Thymus (tissue), 11 donors: ENCODE measurements around the gene CCDC93. TPM values are rescaled to one million over a fixed set of nuclear protein-coding genes. Genes with fewer than 3 reads are reported as not detected.
"Not testable (repeated sequence)": the region's sequence is repeated elsewhere in the genome, so short reads cannot be mapped to it uniquely, and the experiment has no call there.

Experiments used
- DNase-seq, 9 donors: peaks; one replicate each; pipeline ENCODE4 v3.0.0-alpha.2; 2013; ENCODE audit warnings: low spot score in 9 of 9, low read depth in 6 of 9, missing footprints in 1 of 9
- H3K27ac ChIP-seq, 2 donors: one replicate each; pipeline ENCODE4 v1.5.1; 2013; ENCODE audit warnings: control low read depth in 1 of 2, low read depth in 1 of 2, low read length in 1 of 2, mild to moderate bottlenecking in 1 of 2, moderate library complexity in 1 of 2
- H3K27me3 ChIP-seq, 2 donors: one replicate each; pipeline ENCODE4 v1.5.1; 2013; ENCODE audit warnings: low read length in 1 of 2; ENCODE audit not compliant: control insufficient read depth in 2 of 2, insufficient read depth in 1 of 2
- H3K36me3 ChIP-seq, 2 donors: one replicate each; pipeline ENCODE4 v1.5.1; 2013; ENCODE audit warnings: low read length in 1 of 2, mild to moderate bottlenecking in 1 of 2, moderate library complexity in 1 of 2; ENCODE audit not compliant: control insufficient read depth in 2 of 2, insufficient read depth in 2 of 2
- H3K4me1 ChIP-seq, 2 donors: one replicate each; pipeline ENCODE4 v1.5.1; 2013; ENCODE audit warnings: low read length in 2 of 2; ENCODE audit not compliant: control insufficient read depth in 2 of 2, insufficient read depth in 2 of 2
- H3K4me3 ChIP-seq, 2 donors: one replicate each; pipeline ENCODE4 v1.5.1; 2013; ENCODE audit warnings: low read length in 2 of 2, control low read depth in 1 of 2, mild to moderate bottlenecking in 1 of 2
- H3K9me3 ChIP-seq, 2 donors: one replicate each; pipeline ENCODE4 v1.5.1; 2013; ENCODE audit warnings: low read length in 1 of 2, mild to moderate bottlenecking in 1 of 2; ENCODE audit not compliant: control insufficient read depth in 2 of 2, insufficient read depth in 1 of 2
- WGBS: extraction: QIAGEN DNeasy Blood & Tissue Kit; methylation state at CpG from one replicate; pipeline ENCODE4 v1.1.7; 2013; 5-methylcytosine and 5-hydroxymethylcytosine counted together
- polyA plus RNA-seq: library from polyadenylated mRNA; stranded (reverse); fragments of 200-250 nt; gene quantifications from one replicate; pipeline ENCODE4 v1.2.3, GENCODE V29; 2013
- total RNA-seq: library from RNA; stranded (reverse); fragments of 120-200 nt; gene quantifications from one replicate; pipeline ENCODE4 v1.2.4, GENCODE V29; 2013
- donor health status: healthy.

The CCDC93 gene
- total and polyA plus RNA-seq, 2 donors: 10.7 to 13.5 TPM

- DNase-seq: no peak
- no peak overlapping the region for H3K27ac ChIP-seq
- 99% methylated on average over 7 of the region's 7 CpGs for WGBS
- H3K4me1 ChIP-seq: no peaks in the 10 kb centered on the region
- peaks cover 58 to 60% of the 10 kb centered on the region in 2 donors for H3K36me3 ChIP-seq
- no peaks in the 10 kb centered on the region for H3K27me3 ChIP-seq
- no peaks in the 10 kb centered on the region for H3K9me3 ChIP-seq
- H3K4me3 ChIP-seq: no peak overlapping the region
Observed at GRCh38 chr2:117931978-117932377, 81.9 kb downstream of the CCDC93 start.

DNA sequence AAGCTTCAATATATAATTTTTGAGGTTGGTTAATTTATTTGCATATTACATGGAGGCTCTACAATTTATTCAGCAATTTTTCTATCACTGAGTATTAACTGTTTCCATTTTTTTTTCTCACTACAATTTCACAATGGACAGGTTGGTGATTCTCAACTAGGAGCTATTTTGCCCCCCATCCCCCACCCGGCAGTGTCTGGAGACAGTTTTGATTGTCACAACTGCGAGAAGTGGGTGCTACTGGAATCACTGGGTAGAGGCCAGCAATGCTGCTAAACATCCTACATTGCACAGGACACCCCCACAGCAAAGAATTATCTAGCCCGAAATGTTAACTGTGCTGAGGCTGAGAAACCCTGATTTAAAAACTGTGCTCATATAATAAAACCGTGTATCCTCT is 82.6 kb downstream of the CCDC93 start:
- H3K27me3 ChIP-seq: no peaks in the 10 kb centered on the region
- peaks cover 52 to 54% of the 10 kb centered on the region in 2 donors for H3K36me3 ChIP-seq
- WGBS: 98% methylated on average over 4 of the region's 4 CpGs
- DNase-seq: no peak
- H3K4me3 ChIP-seq: no peak overlapping the region
- no peak overlapping the region for H3K27ac ChIP-seq
- no peaks in the 10 kb centered on the region for H3K9me3 ChIP-seq
- H3K4me1 ChIP-seq: no peaks in the 10 kb centered on the region

DNA sequence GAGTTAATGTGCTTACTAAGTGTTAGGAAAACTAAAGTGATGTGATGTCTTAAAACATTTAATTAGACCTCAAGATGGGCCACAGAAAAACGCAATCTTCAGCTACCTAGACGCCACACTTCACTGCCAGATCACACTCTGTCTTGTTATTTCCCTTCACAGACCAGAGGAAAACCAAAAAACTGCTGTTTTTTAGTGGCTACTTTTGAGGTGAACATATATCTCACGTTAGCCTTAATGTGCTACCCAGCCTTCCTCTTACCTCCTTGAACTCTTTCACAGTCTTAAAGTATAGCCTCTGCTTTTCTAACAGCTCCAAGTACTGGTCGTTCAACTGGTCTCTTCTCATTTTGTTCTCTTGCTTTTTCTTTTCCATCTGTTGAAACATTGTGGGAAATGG is 83.1 kb downstream of the CCDC93 start:
- no peak for DNase-seq
- Histone ChIP-seq H3K27ac (no peak overlapping the region), H3K4me3 (no peak overlapping the region), H3K9me3 (no peaks in the 10 kb centered on the region), H3K4me1 (no peaks in the 10 kb centered on the region), H3K36me3 (peaks cover 52% of the 10 kb centered on the region in 2 donors), H3K27me3 (no peaks in the 10 kb centered on the region)
- 97% methylated on average over 4 of the region's 4 CpGs for WGBS

- peaks cover 32 to 48% of the 10 kb centered on the region in 2 donors for H3K36me3 ChIP-seq
- not testable (repeated sequence) for H3K9me3 ChIP-seq, H3K4me1 ChIP-seq, DNase-seq, H3K27ac ChIP-seq, H3K27me3 ChIP-seq, H3K4me3 ChIP-seq
- 97% methylated on average over 9 of the region's 9 CpGs for WGBS
Observed at GRCh38 chr2:117923471-117923870, 90.4 kb downstream of the CCDC93 start.

DNA sequence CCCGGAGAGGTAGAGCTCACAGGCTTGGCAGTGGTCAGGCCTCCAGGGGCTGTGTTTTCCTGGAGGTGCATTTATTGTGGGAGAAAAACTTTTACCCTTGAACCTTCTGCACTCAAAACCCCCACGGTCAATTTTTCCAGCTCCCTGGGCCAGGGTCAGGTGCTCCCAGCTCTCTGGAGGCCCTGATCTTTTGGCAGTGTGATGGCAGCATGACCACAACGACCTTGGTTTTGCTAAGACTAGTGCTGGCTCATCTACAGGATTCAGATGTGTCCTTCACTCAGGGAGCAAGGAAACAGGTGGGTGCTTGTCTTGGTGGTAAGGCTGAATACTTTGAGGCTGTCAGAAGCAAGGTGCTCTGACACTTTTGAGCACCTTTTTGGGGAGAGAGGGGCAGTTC is 92.3 kb downstream of the CCDC93 start:
- no peaks in the 10 kb centered on the region for H3K27me3 ChIP-seq
- peaks cover 45 to 64% of the 10 kb centered on the region in 2 donors for H3K36me3 ChIP-seq
- 98% methylated on average over 3 of the region's 3 CpGs for WGBS
- DNase-seq: no peak
- H3K4me3 ChIP-seq: no peak overlapping the region
- no peak overlapping the region for H3K27ac ChIP-seq
- peaks cover 0 to 1% of the 10 kb centered on the region in 2 donors for H3K9me3 ChIP-seq
- no peaks in the 10 kb centered on the region for H3K4me1 ChIP-seq

DNA sequence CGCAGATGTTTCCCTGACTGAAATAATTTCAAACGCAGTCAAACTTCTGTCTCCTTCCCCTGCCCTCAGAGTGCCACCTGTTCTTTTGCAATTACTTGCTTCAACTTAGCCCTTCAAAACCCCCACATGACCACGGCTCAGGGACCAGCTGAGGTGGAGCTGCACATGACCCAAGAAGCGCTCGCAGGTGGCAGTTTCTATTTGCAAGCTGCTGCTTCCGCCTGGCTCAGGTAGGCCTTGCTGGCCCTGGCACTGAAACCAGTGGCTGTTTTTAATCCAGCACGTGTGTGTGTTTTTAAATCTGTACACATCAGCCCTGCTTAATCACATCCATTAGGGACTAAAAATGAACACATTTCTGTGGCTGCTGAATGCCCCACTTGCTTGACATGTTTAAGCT is 95.3 kb downstream of the CCDC93 start:
- no peaks in the 10 kb centered on the region for H3K4me1 ChIP-seq
- peaks cover 45 to 63% of the 10 kb centered on the region in 2 donors for H3K36me3 ChIP-seq
- peaks cover 0 to 1% of the 10 kb centered on the region in 2 donors for H3K9me3 ChIP-seq
- H3K27me3 ChIP-seq: no peaks in the 10 kb centered on the region
- WGBS: 90% methylated on average over 7 of the region's 7 CpGs
- DNase-seq: peak in 1 of 9 donors; percentile 18
- H3K4me3 ChIP-seq: no peak overlapping the region
- H3K27ac ChIP-seq: no peak overlapping the region

- DNase-seq: no peak
- no peak overlapping the region for H3K27ac ChIP-seq
- no peaks in the 10 kb centered on the region for H3K4me1 ChIP-seq
- no peaks in the 10 kb centered on the region for H3K9me3 ChIP-seq
- H3K4me3 ChIP-seq: no peak overlapping the region
- no peaks in the 10 kb centered on the region for H3K27me3 ChIP-seq
- 97% methylated on average over 19 of the region's 19 CpGs for WGBS
- H3K36me3 ChIP-seq: peaks cover 41 to 51% of the 10 kb centered on the region in 2 donors
Observed at GRCh38 chr2:117917223-117917917, 96.5 kb downstream of the CCDC93 start.

DNA sequence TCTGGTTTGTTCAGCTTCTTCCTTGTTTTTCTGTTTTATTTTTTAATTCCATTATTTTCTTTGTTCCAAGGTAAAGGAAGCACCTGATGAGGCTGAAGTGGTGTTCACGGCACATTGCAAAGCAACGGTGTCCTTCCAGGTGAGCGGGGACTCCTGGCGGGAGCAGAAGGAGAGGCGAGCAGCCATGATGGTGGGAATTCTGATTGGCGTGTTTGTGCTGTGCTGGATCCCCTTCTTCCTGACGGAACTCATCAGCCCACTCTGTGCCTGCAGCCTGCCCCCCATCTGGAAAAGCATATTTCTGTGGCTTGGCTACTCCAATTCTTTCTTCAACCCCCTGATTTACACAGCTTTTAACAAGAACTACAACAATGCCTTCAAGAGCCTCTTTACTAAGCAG is 110.9 kb downstream of the CCDC93 start:
- DNase-seq: no peak
- no peak overlapping the region for H3K27ac ChIP-seq
- H3K4me1 ChIP-seq: no peaks in the 10 kb centered on the region
- H3K4me3 ChIP-seq: no peak overlapping the region
- H3K36me3 ChIP-seq: no peaks in the 10 kb centered on the region
- H3K9me3 ChIP-seq: no peaks in the 10 kb centered on the region
- 95% methylated on average over 7 of the region's 7 CpGs for WGBS
- H3K27me3 ChIP-seq: no peaks in the 10 kb centered on the region

DNA sequence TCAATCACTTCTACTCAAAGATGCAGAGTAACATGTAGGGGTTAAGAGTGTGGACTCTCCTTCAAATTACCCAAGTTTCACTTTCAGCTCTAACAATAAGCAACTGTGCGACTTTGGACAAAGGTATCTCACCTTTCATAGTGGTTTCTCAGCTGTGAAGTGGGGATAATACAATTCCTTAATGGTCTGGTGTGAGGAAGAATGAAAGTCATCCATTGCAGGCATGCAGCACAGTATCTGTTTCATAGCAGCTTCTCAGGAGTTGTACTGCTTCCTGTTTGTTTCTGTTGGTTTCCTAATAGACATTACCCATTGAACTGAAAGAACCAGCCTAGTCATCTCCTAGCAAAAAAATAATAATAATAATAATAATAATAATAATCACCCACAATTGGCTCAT is 125.0 kb downstream of the CCDC93 start:
- no peak for DNase-seq
- Histone ChIP-seq H3K9me3 (no peaks in the 10 kb centered on the region), H3K36me3 (no peaks in the 10 kb centered on the region), H3K27me3 (no peaks in the 10 kb centered on the region), H3K4me1 (no peaks in the 10 kb centered on the region), H3K27ac (no peak overlapping the region), H3K4me3 (no peak overlapping the region)
- 84% methylated on average over 1 of the region's 1 CpG for WGBS
